Karpas-422 (cell line): ENCODE data around the gene MRPL40. TPM values are rescaled to one million over a fixed set of nuclear protein-coding genes. Genes with fewer than 3 reads are reported as not detected.

ENCODE experiments used
- DNase-seq: peaks from one replicate; pipeline ENCODE4 v3.0.0-alpha.2; 2015
- H2AFZ ChIP-seq: fragments of 200-600 bp; sonication (generic); 2 replicates; pipeline ENCODE4 v1.6.1; 2014; ENCODE audit warnings: antibody characterized with exemption, low read length, mixed read lengths
- H3K27ac ChIP-seq: fragments of 200-600 bp; sonication (generic); 2 replicates; pipeline ENCODE4 v1.5.1; 2014; ENCODE audit warnings: mild to moderate bottlenecking, low read length, moderate library complexity
- H3K27me3 ChIP-seq: fragments of 200-600 bp; sonication (generic); 2 replicates; pipeline ENCODE4 v1.6.1; 2014; ENCODE audit warnings: low read length, mixed read lengths
- H3K36me3 ChIP-seq: fragments of 200-600 bp; sonication (generic); 2 replicates; pipeline ENCODE4 v1.6.1; 2014; ENCODE audit warnings: low read length, mixed read lengths; ENCODE audit not compliant: insufficient read depth
- H3K4me1 ChIP-seq: fragments of 200-600 bp; sonication (generic); 2 replicates; pipeline ENCODE4 v1.6.1; 2014; ENCODE audit warnings: mild to moderate bottlenecking, low read length, mixed read lengths
- H3K4me2 ChIP-seq: fragments of 200-600 bp; sonication (generic); 2 replicates; pipeline ENCODE4 v1.6.1; 2014; ENCODE audit warnings: low read length, low read depth, mild to moderate bottlenecking; ENCODE audit not compliant: poor library complexity, severe bottlenecking
- H3K4me3 ChIP-seq: fragments of 200-600 bp; sonication (generic); 2 replicates; pipeline ENCODE4 v1.5.1; 2014; ENCODE audit warnings: mild to moderate bottlenecking, antibody characterized with exemption, low read length, mixed read lengths
- H3K79me2 ChIP-seq: fragments of 200-600 bp; sonication (generic); 2 replicates; pipeline ENCODE4 v1.6.1; 2014; ENCODE audit warnings: mild to moderate bottlenecking, low read length, mixed read lengths
- H3K9ac ChIP-seq: fragments of 200-600 bp; sonication (generic); 2 replicates; pipeline ENCODE4 v1.6.0; 2014; ENCODE audit warnings: low read length
- H3K9me2 ChIP-seq: fragments of 200-600 bp; sonication (generic), shearing (Covaris generic); replicated peaks from 2 replicates; pipeline ENCODE4 v1.6.0; 2014; ENCODE audit warnings: mild to moderate bottlenecking, low read length, moderate library complexity; ENCODE audit not compliant: insufficient read depth
- H3K9me3 ChIP-seq: fragments of 300-700, 200-600 bp; sonication (generic); 2 replicates; pipeline ENCODE4 v1.6.1; 2014; ENCODE audit warnings: low read length, mixed read lengths
- H4K20me1 ChIP-seq: fragments of 200-600 bp; sonication (generic); 2 replicates; pipeline ENCODE4 v1.6.1; 2014; ENCODE audit warnings: mild to moderate bottlenecking, antibody characterized with exemption, low read length, low read depth; ENCODE audit not compliant: insufficient read depth
- total RNA-seq: library from RNA; depleted of rRNA; stranded (reverse); fragments of >200 nt; shearing (Covaris generic); gene quantifications from 2 replicates; pipeline ENCODE4 v1.2.3, GENCODE V29; 2014; ENCODE audit warnings: low replicate concordance

The MRPL40 gene
- total RNA-seq, 1 experiment from 2014 or later, result 62.5 TPM

DNA sequence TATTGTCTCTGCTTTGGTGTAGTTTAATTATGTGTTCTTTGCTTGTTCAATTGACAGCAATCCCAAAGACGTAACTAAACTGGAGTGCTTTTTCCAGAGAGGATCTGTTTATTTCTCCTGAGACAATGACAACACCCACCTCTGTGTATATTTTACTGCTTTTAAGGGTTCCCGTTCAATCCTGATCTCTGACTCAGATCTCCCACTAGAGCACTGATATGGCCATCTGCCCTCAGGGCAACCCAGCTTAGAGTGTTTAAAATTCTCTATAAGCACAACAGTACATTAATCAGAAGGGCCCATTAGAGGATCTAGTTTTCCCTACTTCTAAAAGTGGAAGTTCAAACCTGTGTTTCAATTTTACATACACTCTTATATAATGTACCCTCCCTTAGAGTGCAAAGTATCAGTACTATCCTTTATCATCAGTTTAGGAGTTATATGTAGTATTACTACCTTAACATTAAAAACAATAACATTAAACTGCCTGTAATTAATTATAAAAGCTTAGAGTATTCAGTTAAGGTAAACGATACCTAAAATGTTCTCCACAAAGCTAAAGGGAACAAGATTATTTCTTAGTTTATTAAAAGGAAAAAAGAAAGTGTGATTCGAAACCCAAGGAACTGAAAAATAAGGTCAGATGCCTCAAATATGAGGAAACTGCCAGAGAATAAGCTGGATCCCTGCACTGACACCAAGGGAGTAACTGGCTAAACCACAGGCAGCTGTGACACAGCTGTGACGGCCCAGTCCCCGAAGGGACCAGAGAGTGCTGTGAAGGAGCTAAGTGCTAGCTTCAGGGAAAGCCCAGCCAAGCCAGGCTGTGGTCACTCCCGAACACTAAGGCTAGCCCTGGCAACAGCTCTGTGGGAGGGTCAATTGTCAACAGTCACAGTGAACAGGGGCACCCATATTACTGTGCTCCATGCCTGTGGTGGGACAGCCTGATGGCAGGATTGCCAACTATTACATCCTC lies 31.4 kb downstream of the MRPL40 start:
- Histone ChIP-seq H3K4me1 (no peaks in the 10 kb centered on the region), H3K27me3 (no peaks in the 10 kb centered on the region), H3K4me2 (no peak overlapping the region), H3K36me3 (peaks cover 46% of the 10 kb centered on the region; the same call in 1 of the 2 replicates), H3K27ac (no peak overlapping the region), H3K79me2 (0 out of 2 replicates have a peak, but pooled peaks cover 6% of the 10 kb centered on the region), H4K20me1 (no peaks in the 10 kb centered on the region), H3K9ac (no peak overlapping the region), H3K4me3 (no peak overlapping the region), H3K9me3 (no peaks in the 10 kb centered on the region), H2AFZ (no peak overlapping the region), H3K9me2 (no peaks in the 10 kb centered on the region)
- no peak for DNase-seq

DNA sequence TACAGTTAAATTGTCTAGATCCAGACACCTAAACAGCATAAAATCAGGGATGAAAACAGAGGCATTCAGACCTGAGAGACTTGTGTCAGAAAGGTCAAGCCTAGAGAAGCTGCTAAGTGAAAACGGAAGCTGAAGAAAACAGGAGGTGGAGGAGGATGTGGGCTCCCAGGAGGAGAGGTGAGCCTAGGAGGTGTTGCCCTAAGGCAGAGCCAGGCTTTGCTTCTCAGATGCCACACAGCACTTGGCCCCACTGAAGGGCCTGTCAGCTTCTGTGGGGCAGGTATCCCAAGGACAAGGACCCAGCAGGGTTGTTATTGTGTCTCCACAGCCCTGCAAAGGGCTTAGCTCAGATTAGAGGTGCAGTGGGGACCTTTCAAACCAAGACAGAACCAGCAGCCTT lies 32.2 kb downstream of the MRPL40 start:
- Histone ChIP-seq H3K9me3 (no peaks in the 10 kb centered on the region), H3K36me3 (peaks cover 50% of the 10 kb centered on the region; the same call in 1 of the 2 replicates), H3K27me3 (no peaks in the 10 kb centered on the region), H3K79me2 (0 out of 2 replicates have a peak, but pooled peaks cover 6% of the 10 kb centered on the region), H3K4me1 (no peaks in the 10 kb centered on the region), H2AFZ (no peak overlapping the region), H3K9ac (no peak overlapping the region), H3K4me2 (no peak overlapping the region), H3K9me2 (no peaks in the 10 kb centered on the region), H3K4me3 (no peak overlapping the region), H4K20me1 (no peaks in the 10 kb centered on the region; the same call in 1 of the 2 replicates), H3K27ac (no peak overlapping the region)
- DNase-seq, result no peak

- Histone ChIP-seq H3K4me3 (no peak overlapping the region), H3K36me3 (peaks cover 54% of the 10 kb centered on the region; the same call in 1 of the 2 replicates), H3K27ac (no peak overlapping the region), H3K4me1 (no peaks in the 10 kb centered on the region), H3K79me2 (0 out of 2 replicates have a peak, but pooled peaks cover 6% of the 10 kb centered on the region), H3K9ac (no peak overlapping the region), H4K20me1 (no peaks in the 10 kb centered on the region; the same call in 1 of the 2 replicates), H3K9me3 (no peaks in the 10 kb centered on the region), H2AFZ (no peak overlapping the region), H3K4me2 (no peak overlapping the region), H3K9me2 (no peaks in the 10 kb centered on the region), H3K27me3 (no peaks in the 10 kb centered on the region)
- DNase-seq, result no peak
These were observed 32.6 kb downstream of the MRPL40 start for GRCh38 chr22:19464975-19465374.

- Histone ChIP-seq H3K9ac (no peak overlapping the region), H3K27me3 (no peaks in the 10 kb centered on the region), H3K9me3 (no peaks in the 10 kb centered on the region), H3K9me2 (no peaks in the 10 kb centered on the region), H3K4me3 (no peak overlapping the region), H3K4me2 (no peak overlapping the region), H2AFZ (no peak overlapping the region), H3K4me1 (no peaks in the 10 kb centered on the region), H3K79me2 (0 out of 2 replicates have a peak, but pooled peaks cover 6% of the 10 kb centered on the region), H3K27ac (no peak overlapping the region), H4K20me1 (no peaks in the 10 kb centered on the region; the same call in 1 of the 2 replicates), H3K36me3 (peaks cover 46% of the 10 kb centered on the region; the same call in 1 of the 2 replicates)
- DNase-seq, result no peak
These were observed 33.9 kb downstream of the MRPL40 start for GRCh38 chr22:19466126-19466716.

GRCh38 chr22:19466848-19467752 lies 34.8 kb downstream of the MRPL40 start:
- Histone ChIP-seq H3K4me2 (no peak overlapping the region), H3K36me3 (peaks cover 42% of the 10 kb centered on the region; the same call in 1 of the 2 replicates), H3K9me3 (no peaks in the 10 kb centered on the region), H3K79me2 (0 out of 2 replicates have a peak, but pooled peaks cover 6% of the 10 kb centered on the region), H3K9me2 (no peaks in the 10 kb centered on the region), H3K27me3 (no peaks in the 10 kb centered on the region), H3K4me3 (no peak overlapping the region), H3K27ac (no peak overlapping the region), H2AFZ (no peak overlapping the region), H3K9ac (no peak overlapping the region), H4K20me1 (no peaks in the 10 kb centered on the region; the same call in 1 of the 2 replicates), H3K4me1 (no peaks in the 10 kb centered on the region)
- no peak for DNase-seq

GRCh38 chr22:19467912-19468311 lies 35.6 kb downstream of the MRPL40 start:
- Histone ChIP-seq H3K27me3 (no peaks in the 10 kb centered on the region), H3K4me2 (no peak overlapping the region), H3K36me3 (peaks cover 42% of the 10 kb centered on the region; the same call in 1 of the 2 replicates), H3K9me3 (no peaks in the 10 kb centered on the region), H2AFZ (no peak overlapping the region), H3K79me2 (peaks cover 10% of the 10 kb centered on the region), H3K27ac (no peak overlapping the region), H3K9me2 (no peaks in the 10 kb centered on the region), H3K4me3 (no peak overlapping the region), H3K9ac (no peak overlapping the region), H4K20me1 (no peaks in the 10 kb centered on the region; the same call in 1 of the 2 replicates), H3K4me1 (no peaks in the 10 kb centered on the region)
- no peak for DNase-seq

DNA sequence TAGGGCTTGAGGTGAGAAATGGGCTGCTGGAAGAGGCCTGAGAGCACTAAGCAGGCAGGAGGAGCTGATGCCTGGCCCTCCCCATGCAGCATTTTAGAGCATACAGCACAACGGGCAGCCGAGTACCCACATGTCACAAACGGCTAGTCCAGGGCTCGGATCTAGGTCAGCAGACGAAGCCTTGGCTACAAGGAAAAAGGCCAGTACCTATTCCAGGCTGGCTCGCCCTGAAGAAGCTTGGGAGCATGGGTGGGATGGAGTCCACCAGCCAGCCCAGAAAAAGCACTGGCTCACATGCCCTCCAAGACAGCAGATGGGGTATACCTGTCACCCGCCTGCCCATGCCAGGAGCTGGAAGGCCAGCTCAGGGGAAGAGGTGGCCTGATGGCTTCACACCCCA lies 37.1 kb downstream of the MRPL40 start:
- H2AFZ ChIP-seq, result no peak overlapping the region

More for the DNA sequence above, 37.1 kb downstream of the MRPL40 start:
- DNase-seq, result no peak
- Histone ChIP-seq H3K9ac (no peak overlapping the region), H3K4me1 (no peaks in the 10 kb centered on the region), H3K4me3 (no peak overlapping the region), H3K9me2 (no peaks in the 10 kb centered on the region), H3K27me3 (no peaks in the 10 kb centered on the region), H3K79me2 (peaks cover 17% of the 10 kb centered on the region), H3K27ac (no peak overlapping the region), H4K20me1 (no peaks in the 10 kb centered on the region; the same call in 1 of the 2 replicates), H3K36me3 (peaks cover 30% of the 10 kb centered on the region; the same call in 1 of the 2 replicates), H3K9me3 (no peaks in the 10 kb centered on the region), H3K4me2 (no peak overlapping the region)
